Measurements from ENCODE around the gene COLQ.
A peak's percentile ranks its signal among the peaks of the same experiment; 100 is the strongest.
"Not testable (repeated sequence)": the region's sequence is repeated elsewhere in the genome, so short reads cannot be mapped to it uniquely, and the experiment has no call there.

Gene COLQ

GRCh38 chr3:15490158-15490557 lies 31.3 kb downstream of the COLQ start:
- no peak for DNase-seq (ENCODE audit: low spot score)

- DNase-seq (ENCODE audit: low spot score) = no peak
Measured at GRCh38 chr3:15488002-15488401, 33.5 kb downstream of the COLQ start.

DNA sequence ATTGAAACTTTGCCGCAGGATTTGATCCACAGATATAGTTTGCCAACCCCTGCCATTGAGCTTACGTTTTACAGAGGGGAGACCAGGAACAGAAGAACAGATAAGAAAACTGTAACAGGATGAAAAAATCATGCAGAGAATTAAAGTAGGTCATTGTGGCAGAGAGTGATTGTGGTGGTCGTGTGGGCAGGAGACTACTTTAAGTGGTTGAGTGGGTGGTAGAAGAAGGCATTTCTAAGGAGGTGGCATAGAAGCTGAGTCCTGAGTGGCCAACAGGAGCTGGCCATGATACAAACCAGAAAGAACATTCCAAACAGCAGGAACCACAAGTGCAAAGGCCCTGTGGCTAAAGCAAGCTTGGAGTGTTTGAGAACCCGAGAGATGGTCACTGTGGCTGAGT lies 34.5 kb downstream of the COLQ start:
- DNase-seq (ENCODE audit: low spot score) = no peak

- DNase-seq (ENCODE audit: low spot score) = no peak
Measured at GRCh38 chr3:15486020-15486419, 35.5 kb downstream of the COLQ start.

GRCh38 chr3:15484551-15484950 lies 37.0 kb downstream of the COLQ start:
- not testable (repeated sequence) for DNase-seq (ENCODE audit: low spot score)

DNA sequence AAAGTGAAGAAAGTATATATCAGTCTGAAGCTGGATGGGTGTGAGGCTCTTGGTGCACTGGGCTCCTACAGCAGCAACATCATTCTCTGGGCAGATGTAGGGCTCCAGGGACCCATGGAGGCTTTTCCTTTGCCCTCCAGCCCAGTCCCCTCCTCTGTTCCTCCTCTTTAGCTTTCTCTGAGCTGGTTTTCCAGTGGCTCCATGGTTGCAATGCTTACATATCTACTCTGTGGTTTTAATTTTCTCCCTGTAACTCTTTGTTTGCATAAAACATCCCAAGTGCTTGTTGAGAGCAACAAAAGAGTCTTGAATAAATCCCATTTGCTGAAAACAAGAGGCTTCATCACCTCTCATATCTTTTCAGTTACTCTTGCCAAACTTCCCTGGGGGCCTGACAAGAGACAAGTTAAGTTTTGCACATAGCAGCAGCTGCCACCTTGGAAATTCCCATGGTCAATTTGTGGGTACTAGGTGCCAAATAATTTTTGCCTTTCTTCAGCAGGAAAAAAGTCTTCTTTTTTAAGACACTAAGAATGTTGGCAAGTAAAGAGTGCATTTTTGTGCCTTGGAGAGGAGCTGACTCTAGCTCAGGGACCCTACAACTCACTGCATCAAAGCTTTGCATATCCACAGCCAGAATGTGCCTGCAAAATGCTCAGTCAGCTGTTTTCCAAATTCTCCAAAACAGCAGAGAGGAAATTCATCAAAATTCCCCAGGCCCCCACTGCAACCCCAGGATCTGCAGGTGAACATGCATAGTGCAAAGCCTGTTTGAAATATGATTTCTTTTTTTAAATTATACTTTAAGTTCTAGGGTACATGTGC lies 41.9 kb downstream of the COLQ start:
- DNase-seq (ENCODE audit: low spot score) = no peak

- no peak for DNase-seq (ENCODE audit: low spot score)
Measured at GRCh38 chr3:15478640-15478979, 42.9 kb downstream of the COLQ start.

DNA sequence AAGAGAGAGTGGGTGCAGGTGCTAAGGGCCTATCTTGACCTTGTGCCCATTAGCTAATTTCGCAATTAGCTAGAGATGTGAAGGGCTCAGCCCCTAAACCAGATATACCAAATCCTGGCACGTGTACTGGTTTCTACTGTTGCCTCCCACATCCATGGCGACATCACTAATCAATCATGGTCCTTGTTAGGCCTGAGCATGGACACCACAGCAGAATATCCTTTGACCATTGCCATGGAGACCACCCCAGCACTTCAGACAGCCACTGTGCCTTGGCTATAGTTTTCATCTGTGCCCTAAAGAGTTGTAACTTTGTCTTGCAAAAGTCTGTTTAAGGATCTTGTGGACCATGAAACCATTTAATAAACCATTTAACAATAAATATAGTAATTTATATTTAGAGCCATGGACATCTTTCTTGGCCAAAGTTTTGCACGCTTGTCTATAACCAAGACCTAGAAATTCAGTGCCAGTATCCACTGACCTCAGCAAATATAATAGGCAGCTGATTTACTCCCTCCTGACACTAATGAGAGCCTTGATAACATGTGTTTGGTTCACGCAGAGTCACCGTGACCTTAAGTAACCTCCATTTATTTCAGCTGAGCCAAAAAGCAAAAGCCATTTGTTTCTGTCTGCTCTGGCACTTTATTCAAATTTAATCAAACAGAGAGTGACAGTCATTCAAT lies 43.4 kb downstream of the COLQ start:
- DNase-seq (ENCODE audit: low spot score) = no peak

GRCh38 chr3:15476378-15476777 lies 45.1 kb downstream of the COLQ start:
- peak; percentile 35 for DNase-seq (ENCODE audit: low spot score)

DNA sequence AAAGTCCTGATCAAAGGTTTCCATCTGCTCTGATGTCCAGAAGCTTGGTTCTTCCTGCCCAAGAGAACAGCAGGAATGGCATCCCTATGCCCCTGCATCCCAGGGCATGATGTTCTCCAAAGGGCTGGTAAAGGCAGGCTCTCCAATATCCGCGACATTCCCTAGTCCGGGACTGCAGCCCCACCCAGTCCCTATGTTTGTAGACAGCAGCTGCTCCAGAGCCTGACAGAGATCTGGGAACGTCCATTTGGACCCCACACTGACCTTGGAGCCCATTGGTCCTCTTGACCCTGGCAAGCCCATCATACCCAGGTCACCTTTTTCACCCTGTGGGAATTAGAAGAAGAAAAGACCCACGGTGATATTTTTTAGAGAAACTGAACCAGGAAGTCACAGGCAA lies 46.3 kb downstream of the COLQ start:
- DNase-seq (ENCODE audit: low spot score) = no peak

- no peak for DNase-seq (ENCODE audit: low spot score)
Measured at GRCh38 chr3:15471861-15472260, 49.6 kb downstream of the COLQ start.

- DNase-seq (ENCODE audit: low spot score) = no peak
Measured at GRCh38 chr3:15470849-15471248, 50.7 kb downstream of the COLQ start.

DNA sequence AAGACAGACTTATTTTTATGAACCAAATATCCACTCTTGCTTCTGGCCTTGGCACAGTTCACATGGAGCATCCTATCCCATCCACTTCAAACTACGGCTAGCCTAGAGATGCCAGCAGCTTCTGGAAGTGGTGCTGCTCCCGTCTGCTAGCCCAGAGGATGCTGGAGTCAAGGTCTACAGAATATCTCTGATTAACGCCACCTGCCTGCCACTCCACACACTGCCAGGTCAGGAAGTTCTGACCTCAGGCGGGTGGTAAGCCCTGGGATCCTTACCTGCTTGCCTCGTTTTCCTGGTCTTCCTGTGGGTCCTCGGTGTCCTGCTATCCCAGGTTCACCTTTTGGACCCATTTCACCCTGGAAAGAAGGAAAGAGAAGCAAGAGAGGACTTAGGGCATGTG lies 51.2 kb downstream of the COLQ start:
- DNase-seq (ENCODE audit: low spot score) = no peak

DNA sequence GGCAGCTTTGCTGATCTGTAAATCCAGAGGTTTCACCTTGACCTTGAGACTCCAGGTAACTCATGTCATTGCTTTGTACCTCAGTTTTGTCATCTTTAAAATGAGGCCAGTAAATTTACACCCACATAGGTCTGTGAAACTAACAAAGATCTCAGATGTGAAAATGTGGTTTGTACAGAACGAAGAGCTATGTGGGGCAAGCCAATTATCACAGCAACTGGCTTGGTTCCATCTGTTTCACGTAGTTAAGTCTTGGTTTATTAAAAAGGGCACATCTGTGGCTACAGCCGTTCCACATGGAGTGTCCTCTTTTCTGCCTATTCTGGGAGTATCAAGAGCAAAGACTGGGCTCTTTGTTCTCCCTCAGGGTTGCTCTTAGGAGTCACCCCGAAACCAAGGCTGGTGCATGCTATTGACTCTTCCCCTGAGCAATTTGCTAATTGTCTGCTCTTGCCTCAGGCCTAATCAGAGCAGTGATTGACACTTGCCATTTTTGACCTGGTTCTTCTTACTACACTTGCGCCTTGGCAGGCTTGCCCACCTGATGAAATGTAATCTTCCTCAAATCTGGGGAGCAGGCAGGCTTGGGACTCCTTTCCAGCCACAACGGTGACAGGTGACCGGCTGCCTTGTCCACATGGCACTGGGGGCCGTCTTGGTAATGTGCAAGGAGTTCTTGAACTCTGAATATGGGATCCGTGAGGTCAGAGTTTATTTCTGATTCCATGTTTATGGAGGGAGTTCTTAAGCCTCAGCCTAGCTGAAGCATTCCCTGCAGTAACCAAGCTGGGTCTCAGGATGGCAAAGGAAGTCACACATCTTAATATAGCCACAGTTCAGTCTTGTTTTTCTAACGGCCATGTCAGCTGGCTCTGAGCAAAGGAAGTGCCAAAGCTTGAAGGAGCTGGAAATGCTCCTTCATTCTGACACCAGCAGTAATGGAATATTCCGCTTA lies 54.0 kb downstream of the COLQ start:
- no peak for DNase-seq (ENCODE audit: low spot score)

DNA sequence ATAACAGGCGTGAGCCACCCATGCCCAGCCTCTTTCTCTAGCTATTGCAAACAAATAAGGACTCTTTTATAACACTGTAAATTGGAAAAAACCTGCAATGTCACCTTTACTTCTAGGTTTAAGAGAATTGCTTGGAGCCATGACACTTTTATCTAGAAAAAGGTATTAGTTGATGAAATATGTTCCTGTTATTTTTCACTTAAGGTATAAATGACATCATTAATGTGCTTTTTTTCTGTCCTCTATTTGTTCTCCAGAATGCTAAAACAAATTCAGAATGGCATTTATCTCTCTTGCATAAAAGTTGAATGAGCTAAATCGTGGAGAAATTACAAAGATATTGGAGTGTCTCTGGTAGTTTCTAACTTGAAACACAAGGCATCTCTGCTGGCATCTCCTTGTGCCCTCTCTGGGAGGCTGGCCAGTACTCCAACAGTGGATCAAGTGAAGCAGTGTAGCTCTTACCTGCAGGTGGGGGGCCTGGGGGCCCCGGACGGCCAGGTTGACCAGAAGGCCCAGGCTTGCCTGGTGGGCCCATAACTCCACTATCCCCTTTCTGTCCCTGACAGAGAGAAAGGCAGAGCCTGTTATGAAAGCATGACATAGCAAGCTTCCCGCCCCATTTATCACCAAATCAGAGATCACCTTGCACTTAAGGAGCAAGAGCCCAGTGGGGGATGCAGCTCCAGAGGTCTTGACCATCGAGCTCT lies 55.5 kb downstream of the COLQ start:
- no peak for DNase-seq (ENCODE audit: low spot score)

- no peak for DNase-seq (ENCODE audit: low spot score)
Measured at GRCh38 chr3:15462451-15462850, 59.1 kb downstream of the COLQ start.

DNA sequence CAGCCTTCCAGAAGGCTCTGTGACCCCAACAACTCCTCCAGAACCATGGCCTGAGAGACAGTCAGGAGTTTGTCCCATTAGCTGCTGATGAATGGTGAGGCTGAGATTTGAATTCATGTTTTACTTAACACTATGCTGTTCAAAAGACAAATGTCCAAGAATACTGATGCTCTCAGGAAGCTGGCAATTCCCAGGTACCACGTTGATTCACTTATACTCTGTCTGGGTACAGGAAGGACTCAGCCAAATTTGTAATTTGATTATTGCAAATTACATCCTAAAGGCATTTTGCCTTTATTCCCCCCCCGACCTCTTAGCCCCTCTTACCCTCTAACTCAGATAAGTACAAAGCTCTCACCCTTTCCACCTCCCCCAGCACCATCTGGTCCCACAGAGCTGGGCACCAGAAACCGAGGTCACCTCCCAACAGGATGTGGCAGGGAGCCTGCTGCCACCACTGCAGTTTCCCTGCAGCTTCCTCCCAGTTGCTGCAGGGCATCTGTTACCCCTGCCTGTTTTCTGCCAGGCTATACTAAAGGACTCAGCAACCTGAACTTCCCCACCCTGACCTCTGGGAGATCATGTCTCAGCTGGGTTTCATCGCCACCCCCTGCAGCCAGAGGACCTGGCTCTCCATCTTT lies 60.5 kb downstream of the COLQ start:
- DNase-seq (ENCODE audit: low spot score) = no peak

GRCh38 chr3:15458212-15458780 lies 63.2 kb downstream of the COLQ start:
- DNase-seq (ENCODE audit: low spot score) = no peak

DNA sequence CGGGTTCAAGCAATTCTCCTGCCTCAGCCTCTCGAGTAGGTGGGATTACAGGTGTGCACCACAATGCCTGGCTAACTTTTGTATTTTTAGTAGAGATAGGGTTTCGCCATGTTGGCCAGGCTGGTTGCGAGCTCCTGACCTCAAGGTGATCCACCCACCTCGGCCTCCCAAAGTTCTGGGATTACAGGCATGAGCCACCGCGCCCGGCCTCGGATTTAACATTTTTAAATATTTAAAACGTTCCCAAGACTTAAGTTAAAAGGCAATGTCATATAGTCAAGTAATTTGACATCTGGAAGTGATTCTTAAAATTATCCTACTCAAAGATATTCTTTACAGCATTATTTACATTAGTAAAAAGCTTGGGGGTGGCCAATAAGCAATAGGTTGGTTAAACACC lies 64.6 kb downstream of the COLQ start:
- DNase-seq (ENCODE audit: low spot score) = not testable (repeated sequence)

DNA sequence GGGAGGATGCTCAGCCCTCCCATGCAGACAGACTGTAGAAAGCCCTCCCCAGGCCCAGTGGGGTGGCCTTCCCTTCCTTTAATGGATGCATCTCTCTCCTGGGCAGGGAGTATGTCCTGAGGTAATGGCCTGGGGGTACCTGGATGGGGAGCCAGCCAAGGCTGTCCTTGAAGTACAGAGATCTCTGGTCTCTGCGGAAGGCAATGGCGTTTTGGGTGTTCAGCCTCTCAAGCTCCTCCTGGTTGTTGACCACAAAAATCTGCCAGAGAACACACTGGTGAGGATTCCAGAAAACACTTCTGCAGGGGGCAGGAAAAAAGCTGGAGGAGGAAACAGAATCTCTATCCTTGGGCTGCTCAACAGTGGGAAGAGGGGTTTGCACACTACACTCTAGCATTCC lies 65.2 kb downstream of the COLQ start:
- no peak for DNase-seq (ENCODE audit: low spot score)

GRCh38 chr3:15455756-15456155 lies 65.8 kb downstream of the COLQ start:
- no peak for DNase-seq (ENCODE audit: low spot score)
